ENCODE measurements around the gene ABCA1. TPM values are rescaled to one million over a fixed set of nuclear protein-coding genes. Genes with fewer than 3 reads are reported as not detected.
A peak's percentile ranks its signal among the peaks of the same experiment; 100 is the strongest.

Gene ABCA1
- total RNA-seq, 3 donors from 2014 or later (not counting 1 experiment from before 2014, with no cell fraction given), result 1.9 to 10.8 (median 4.8) TPM

- H3K4me1 Mint-ChIP-seq, result peaks cover 11 to 13% of the 10 kb centered on the region in 2 donors
- 0% methylated on average over 2 of the region's 7 CpGs for WGBS (ENCODE audit: insufficient coverage)
- H3K4me1 ChIP-seq (ENCODE audit: control insufficient read depth, insufficient read depth, low read length), result peaks cover 4% of the 10 kb centered on the region
- no peaks in the 10 kb centered on the region for H3K27me3 Mint-ChIP-seq (ENCODE audit: low read depth in 2 of 2)
- ATAC-seq, result peak; percentile 35 to 56 (median 37)
- no peak overlapping the region for H3K27ac ChIP-seq (ENCODE audit: low read length)
- peak in 1 of 2 donors; percentile 88 for DNase-seq
- no peak overlapping the region for H3K4me3 ChIP-seq (ENCODE audit: low read length)
- intact Hi-C loops (cut with micrococcal nuclease), result loop anchor here (10.0 kb wide), 1 partner anchor 649 kb away; the partner anchor contains the start of gene SMC2
- no peak overlapping the region for H3K27ac Mint-ChIP-seq
- no peaks in the 10 kb centered on the region for H3K36me3 ChIP-seq (ENCODE audit: control insufficient read depth, insufficient read depth, low read length)
- no peaks in the 10 kb centered on the region for H3K9me3 ChIP-seq (ENCODE audit: control insufficient read depth, insufficient read depth, low read length)
- peak; percentile 93 for TF ChIP-seq CTCF (IDR thresholded peaks at IDR 0.05)
- H3K9me3 Mint-ChIP-seq, result no peaks in the 10 kb centered on the region
- H3K4me3 Mint-ChIP-seq, result no peak overlapping the region
- H3K27me3 ChIP-seq (ENCODE audit: control insufficient read depth, insufficient read depth, low read length), result no peaks in the 10 kb centered on the region
- H3K36me3 Mint-ChIP-seq, result no peaks in the 10 kb centered on the region
Measured at GRCh38 chr9:104743376-104743985, 184.5 kb downstream of the ABCA1 start.

- Histone ChIP-seq H3K36me3 (ENCODE audit: control insufficient read depth, insufficient read depth, low read length) (no peaks in the 10 kb centered on the region), H3K27ac (ENCODE audit: low read length) (no peak overlapping the region), H3K27me3 (ENCODE audit: control insufficient read depth, insufficient read depth, low read length) (no peaks in the 10 kb centered on the region), H3K4me1 (ENCODE audit: control insufficient read depth, insufficient read depth, low read length) (no peaks in the 10 kb centered on the region), H3K9me3 (ENCODE audit: control insufficient read depth, insufficient read depth, low read length) (no peaks in the 10 kb centered on the region), H3K4me3 (ENCODE audit: low read length) (no peak overlapping the region)
- H3K36me3 Mint-ChIP-seq, result no peaks in the 10 kb centered on the region
- H3K27ac Mint-ChIP-seq, result no peak overlapping the region
- intact Hi-C loops (cut with micrococcal nuclease), result loop anchor here (10.0 kb wide), 1 partner anchor 646 kb away; the partner anchor contains the start of gene SMC2
- H3K4me1 Mint-ChIP-seq, result no peaks in the 10 kb centered on the region
- no peak for DNase-seq
- no CpG with 5 or more reads among the region's 1 CpG for WGBS (ENCODE audit: insufficient coverage)
- no peaks in the 10 kb centered on the region for H3K27me3 Mint-ChIP-seq (ENCODE audit: low read depth in 2 of 2)
- H3K4me3 Mint-ChIP-seq, result no peak overlapping the region
- H3K9me3 Mint-ChIP-seq, result no peaks in the 10 kb centered on the region
- no peak for TF ChIP-seq CTCF (IDR thresholded peaks at IDR 0.05)
- ATAC-seq, result no peak
Measured at GRCh38 chr9:104740621-104741020, 187.3 kb downstream of the ABCA1 start.

DNA sequence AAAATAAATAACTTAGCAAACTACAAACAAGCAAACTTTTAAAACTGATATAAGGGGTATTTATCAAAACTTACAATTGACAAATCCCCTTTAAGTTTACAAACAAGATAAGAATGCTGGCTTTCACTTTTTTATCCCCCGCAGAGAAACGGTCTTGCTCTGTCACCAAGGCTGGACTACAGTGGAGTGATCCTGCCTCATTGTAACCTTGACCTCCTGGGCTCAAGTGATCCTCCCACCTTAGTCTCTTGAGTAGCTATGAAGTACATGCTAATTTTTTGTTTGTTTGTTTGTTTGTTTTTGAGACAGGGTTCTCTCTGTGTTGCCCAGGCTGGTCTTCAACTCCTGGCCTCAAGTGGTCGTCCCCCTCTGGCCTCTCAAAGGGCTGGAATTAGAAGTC, 189.5 kb downstream of the ABCA1 start:
- Mint-ChIP-seq H3K4me3 (no peak overlapping the region), H3K36me3 (no peaks in the 10 kb centered on the region), H3K4me1 (no peaks in the 10 kb centered on the region), H3K27me3 (ENCODE audit: low read depth in 2 of 2) (no peaks in the 10 kb centered on the region), H3K27ac (no peak overlapping the region), H3K9me3 (no peaks in the 10 kb centered on the region)
- TF ChIP-seq CTCF (IDR thresholded peaks at IDR 0.05), result no peak
- no peak overlapping the region for H3K27ac ChIP-seq (ENCODE audit: low read length)
- WGBS (ENCODE audit: insufficient coverage), result 85% methylated on average over 3 of the region's 3 CpGs
- intact Hi-C loops (cut with micrococcal nuclease), result no loop called here
- H3K4me1 ChIP-seq (ENCODE audit: control insufficient read depth, insufficient read depth, low read length), result no peaks in the 10 kb centered on the region
- DNase-seq (no peak), ATAC-seq (no peak)
- H3K27me3 ChIP-seq (ENCODE audit: control insufficient read depth, insufficient read depth, low read length), result no peaks in the 10 kb centered on the region
- no peaks in the 10 kb centered on the region for H3K36me3 ChIP-seq (ENCODE audit: control insufficient read depth, insufficient read depth, low read length)
- no peaks in the 10 kb centered on the region for H3K9me3 ChIP-seq (ENCODE audit: control insufficient read depth, insufficient read depth, low read length)
- no peak overlapping the region for H3K4me3 ChIP-seq (ENCODE audit: low read length)

Other genes starting within 250 kb of the ABCA1 start
- gene OR13D1, start 233.6 kb downstream of the ABCA1 start, total RNA-seq, result not detected
- 10 to 100 TPM in 1 of 3 donors, 1 to 10 TPM in 2; 9.0 to 11.2 (median 9.8) TPM for gene NIPSNAP3A, start 180.5 kb downstream of the ABCA1 start, total RNA-seq
- 1 to 10 TPM in 1 of 3 donors, under 1 TPM in 2; 0.78 to 1.1 (median 0.79) TPM for gene NIPSNAP3B, start 164.0 kb downstream of the ABCA1 start, total RNA-seq

Measured in natural killer cell (primary cell).